GM18873 (cell line): ENCODE data around the gene KIF18B.
A peak's percentile ranks its signal among the peaks of the same experiment; 100 is the strongest.

Experiments used
- ATAC-seq: cut with Tn5 transposase; IDR thresholded peaks from one replicate; pipeline ENCODE4 v1.9.1; 2021; ENCODE audit warnings: mild to moderate bottlenecking, moderate library complexity, moderate number of reproducible peaks; ENCODE audit not compliant: unreplicated experiment, low FRiP score

Gene KIF18B

DNA sequence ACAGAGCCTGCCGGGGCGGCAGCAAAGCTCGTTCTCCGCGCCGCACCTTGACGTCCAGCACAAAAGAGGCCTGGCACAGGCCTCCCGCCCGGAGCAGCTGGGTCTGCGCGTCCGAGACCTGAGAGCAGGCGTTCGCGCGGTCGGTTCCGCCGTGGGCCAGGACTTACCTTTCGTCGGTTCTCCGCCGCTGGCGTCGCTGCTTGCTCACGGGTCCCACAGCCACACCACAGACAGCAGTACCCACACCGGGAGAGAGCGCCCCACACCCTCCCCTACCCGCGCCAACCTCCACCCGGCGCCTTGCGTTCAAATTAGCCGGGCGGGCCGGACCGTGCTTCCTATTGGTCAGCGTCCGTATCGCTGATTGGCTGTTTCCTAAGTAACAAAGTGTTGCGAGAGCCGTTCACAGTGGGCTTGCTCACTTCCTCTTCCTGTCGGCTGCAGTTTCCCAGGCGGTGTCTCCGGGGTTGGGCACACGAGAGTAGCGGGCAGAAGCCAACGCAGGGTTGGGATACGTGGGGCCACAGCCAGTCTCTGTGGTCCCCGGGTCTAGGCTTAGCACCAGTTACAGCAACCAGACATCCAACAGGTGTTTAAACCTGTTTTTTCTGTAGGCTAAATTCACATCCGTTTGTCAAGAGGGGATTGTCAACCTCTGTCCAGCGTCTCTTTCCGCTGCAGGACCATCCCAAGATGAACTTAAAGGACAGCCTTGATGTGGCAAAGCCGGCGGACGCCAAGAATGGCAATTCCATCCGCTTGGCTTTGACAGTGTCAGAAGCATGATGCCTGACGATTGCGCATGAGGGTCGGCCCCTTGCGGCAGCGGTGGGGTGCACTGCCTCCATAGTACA lies at the start of gene KIF18B:
KIF18B (minus strand) TSS at position 313 of the 854 bp plus-strand sequence. CDS start 11,429 bp downstream, outside the sequence.
- peak; percentile 90 for ATAC-seq

DNA sequence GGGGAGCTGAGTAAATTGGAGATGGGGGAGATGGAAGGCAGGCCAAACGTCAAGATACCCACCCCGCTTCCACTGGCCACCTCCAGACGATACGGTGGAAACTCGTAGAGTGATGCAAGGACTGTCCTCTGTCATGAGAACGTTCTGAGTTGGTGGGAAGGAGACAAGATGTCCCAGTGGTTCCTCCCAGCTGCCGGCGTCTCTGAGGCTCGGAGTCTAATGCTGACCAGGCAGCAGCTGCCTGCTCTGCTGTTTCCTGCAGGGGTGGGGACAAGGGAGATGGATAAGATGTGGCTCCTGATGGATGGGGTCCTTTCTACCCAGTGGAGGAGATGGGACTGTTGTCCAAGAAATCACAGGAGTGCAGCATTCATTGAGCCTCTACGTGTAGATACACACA lies 48.7 kb upstream of the KIF18B start:
- ATAC-seq = no peak

DNA sequence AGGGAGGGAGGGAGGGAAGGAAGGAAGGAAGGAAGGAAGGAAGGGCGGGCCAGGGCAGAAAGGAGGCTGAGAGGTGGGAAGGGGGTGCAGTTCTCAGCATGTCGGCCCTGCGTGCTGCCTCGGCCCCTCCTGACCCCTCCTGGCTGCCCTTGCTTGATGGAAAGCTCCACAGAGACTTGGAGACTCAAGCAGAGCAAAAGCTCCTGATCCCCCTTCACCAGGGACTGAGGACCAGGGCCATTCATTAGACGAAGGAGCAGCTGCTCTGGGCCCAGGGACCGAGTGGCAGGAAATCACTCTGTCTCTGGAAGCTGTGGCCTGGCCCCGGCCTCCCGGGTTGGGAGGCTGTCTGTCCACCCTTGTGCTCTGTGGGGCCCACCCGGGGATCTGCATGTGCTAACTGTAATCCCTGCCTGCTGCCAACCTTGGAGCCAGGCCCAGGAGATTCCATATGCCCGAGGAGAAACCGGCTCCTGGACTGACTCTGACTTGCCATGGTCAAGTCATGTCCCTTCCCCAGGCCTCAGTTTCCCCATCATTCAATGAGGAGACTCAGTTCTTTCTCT lies 47.9 kb upstream of the KIF18B start:
- ATAC-seq = no peak

DNA sequence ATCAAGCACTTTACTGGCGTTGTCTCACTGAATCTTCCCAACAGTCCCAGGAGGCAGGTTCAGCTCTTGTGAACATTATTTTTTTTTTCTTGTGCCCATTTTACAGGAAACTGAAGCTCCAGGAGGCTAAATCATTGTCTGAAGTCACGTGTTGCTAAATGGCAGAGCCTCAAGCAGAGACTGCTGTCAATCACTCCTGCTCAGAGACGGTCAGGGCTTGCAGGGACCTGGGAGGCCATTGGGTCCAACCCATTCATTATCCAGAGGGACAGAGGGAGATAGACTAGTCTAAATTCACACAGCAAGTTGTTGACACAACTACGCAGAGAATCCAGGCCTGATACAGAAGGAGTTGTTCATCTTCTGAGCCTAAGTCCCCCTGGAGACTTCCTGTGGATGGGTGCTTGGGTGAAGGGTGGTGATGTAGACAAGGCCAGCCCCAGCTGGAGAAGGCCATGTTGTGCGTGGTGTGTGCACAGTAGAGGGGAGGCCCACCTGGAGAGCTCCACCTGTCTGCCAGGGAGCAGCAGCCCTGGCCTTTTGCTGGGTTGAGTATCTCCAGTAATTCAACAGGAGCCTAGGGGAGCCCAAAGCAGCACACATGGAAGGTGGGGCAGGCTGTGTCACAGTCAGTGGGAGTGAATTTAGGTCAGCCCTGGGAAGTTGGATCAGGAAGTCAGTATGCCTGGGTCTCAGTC lies 44.8 kb upstream of the KIF18B start:
- no peak for ATAC-seq

DNA sequence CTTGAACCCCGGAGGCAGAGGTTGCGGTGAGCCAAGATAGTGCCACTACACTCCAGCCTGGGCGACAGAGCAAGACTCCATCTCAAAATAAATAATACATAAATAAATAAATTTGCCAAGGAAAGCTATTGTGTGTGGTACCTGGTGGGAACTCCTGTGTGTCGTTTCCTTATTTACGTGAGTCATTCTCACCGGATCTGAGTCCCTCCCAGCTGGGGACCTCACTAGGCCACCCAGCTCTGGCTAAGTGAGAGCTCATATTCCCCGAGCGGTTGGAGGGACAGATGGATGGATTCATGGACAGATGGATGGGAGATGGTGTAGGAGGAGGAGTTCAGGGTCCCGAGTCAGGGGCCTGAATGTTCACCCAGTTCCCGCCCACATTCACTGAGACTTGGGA lies 43.4 kb upstream of the KIF18B start:
- ATAC-seq = no peak

DNA sequence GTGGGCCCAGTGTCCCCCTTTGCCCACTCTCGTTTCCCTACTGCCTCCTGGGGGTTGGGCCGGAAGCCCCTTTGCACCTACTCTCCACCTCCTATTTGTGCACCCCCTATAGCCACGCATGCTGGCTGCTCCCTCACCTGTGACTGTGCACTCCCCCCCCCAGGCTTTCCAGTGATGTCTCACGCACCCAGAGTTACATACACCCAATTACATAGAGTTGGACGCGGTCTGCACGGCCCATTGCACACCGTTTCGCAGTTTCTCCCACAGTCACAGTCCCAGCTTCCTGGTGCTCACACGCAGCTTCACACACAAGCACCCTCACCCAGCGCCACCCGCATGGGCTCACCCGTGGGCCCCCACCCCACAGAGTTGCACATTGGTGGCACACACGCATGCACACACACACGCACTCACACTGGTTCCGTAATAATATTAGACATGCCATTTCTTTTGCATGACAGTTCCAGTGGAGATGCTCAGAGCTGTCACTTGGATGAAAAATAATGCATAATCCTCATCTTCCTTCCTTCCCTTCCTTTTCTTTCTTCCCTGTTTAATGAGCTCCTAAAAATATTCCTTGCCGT lies 42.1 kb upstream of the KIF18B start:
- no peak for ATAC-seq

DNA sequence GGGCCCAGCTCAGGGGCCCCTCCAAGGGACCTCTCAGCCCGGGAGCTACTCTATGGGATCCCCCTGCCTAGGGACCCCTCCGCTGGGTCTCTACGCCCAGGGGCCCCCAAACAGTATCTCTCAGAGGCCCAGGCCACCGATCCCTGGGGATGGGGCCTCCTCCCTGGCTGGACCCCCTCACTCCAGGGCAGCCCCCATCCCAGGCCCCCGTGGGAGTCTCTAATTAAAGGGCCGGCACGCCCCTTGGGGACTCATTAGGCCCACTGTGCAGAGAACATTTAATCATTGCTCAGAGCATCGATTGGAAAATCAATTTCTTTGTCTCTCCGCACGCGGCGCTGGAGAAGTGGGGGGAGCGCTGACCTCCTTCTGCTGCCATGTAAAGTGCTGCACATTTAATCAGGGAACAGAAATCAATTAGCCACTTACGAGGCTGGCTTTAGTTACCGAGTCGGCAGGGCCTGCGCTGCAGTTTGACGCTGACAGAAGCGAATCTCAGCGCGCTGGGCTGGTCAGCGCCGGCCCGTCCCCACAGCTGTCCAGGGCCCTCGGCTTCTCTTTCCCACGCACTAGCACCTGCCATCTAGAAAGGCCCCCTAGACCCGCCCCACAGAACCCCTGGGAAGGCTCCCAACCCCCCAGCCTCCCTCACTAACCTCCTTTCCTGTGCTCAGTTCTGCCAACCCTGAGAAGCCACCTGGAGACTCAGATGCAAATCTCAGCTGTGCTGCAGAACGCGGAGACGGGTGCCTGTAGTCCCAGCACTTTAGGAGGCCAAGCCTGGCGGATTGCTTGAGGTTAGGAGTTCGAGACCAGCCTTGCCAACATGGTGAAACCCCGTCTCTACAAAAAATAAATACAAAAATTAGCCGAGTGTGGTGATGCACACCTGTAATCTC lies 40.7 kb upstream of the KIF18B start:
- no peak for ATAC-seq

DNA sequence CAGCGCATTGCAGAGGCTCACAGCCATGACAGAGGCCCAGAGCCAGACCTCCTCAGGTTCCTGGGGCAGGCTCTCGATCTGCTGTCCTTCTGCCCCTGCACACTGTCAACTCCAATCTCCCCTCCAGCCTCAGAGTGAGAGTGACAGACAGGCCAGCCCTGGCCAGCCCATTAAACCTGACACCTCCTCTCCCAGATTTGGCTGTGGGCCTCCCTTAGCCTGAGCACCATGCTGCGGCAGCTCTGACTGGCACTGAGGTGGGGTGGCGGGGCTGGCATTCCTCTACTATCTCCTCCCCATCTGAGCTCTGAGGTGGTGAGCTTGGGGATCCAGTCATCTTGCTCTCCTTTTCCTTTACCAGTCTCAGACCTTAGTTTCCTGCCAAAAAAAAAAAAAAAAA lies 36.0 kb upstream of the KIF18B start:
- no peak for ATAC-seq

DNA sequence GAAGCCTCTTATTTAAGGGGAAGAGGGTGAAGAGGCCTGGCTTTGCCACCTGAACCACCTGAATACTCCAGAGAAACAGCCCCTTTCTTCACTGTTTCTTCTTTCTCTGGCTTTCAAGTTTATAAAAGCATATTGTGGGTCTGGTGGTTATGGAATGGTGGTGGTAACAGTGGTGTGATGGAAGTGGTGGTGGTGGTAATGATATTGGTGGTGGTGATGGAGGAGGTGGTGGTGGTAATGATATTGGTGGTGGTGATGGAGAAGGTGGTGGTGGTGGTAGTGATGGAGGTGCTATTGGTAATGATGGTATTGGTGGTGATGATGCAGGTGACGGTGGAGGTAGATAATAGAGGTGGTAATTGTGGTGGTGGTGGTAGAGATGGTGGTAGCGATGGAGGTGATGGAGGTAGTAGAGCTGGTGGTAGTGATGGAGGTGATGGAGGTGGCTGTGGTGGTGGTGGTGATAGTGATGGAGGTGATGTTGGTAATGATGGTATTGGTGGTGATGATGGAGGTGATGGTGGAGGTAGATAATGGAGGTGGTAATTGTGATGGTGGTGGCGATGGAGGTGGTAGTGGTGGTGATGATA lies 34.6 kb upstream of the KIF18B start:
- ATAC-seq = no peak

DNA sequence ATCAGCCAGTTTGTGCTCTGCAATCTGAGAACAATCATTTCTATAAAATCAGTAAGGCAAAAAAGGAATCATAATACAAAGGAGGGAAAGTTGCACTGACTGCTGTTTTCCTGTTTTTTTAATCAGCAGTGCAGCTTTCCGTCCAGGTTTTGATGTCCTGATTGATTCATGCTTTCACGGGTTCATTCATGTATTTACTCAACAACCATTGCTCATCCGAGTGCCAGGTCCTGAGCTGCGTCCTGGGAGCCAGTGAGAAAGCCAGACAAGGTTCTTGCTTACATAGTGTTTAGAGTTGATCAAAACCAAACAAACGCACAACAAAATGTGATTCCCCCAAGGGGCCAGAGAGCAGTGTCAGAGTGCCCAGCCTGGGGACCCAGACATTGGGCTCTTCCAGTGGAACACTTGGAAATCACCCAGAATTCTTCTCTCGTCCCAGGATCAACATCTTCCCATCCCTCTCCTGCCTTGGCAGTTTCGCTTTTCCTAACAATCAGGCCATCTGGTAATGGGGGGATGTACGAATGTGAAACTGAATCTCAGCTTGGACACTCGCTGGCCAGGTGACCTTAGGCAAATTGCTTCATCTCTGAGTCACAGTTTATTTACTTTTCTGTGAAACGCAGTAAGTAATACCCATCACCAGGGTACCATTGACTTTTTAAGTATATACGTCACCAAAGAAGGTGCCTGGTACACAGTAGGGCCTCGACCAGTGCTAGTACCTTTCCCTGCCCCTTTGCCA lies 33.8 kb upstream of the KIF18B start:
- ATAC-seq = no peak

DNA sequence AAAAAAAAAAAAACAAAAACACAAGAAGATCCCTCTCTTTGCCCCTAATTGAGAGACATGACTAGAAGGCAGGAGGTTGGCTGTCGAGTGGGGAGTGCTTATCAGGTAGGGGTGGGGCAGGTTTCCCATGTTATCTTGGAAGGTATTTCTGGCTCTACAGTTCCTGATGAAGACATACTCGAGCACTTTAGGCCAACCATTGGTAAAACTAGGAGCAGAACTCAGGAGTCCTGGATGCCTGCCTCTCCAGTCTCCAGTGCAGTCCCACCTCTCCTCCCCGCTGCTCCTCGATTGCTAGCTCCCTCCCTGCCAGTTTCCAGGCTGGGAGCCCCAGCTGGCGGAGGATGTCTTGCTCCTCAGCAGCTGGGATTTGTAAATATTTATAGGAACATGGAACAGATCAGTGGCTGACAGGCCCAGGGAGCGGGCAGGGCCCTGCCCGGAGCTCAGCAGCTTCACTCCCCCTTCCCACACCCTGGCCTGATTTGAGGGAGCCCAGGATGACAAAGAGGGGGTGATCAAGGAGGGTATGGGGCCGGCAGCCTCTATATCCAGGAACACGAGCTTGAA lies 31.9 kb upstream of the KIF18B start:
- no peak for ATAC-seq

DNA sequence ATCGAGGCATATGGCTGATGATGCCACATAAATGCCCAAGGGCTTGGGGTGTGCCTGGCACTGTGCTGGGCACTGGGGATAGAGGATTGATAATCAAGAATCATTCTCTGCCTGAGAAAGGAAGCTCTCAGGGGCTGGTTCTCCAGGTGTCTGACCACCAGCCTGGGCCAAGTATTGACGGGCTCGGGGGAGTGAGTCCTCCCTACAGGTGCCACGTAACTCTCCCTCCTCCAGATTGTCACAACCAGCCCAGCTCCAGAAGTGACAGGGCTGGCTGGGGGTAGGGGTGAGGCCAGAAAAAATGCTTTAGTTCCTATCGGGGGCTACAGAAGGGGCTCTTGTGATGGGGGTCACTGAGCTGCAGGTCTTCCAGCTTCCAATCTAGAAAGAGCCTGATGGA lies 31.2 kb upstream of the KIF18B start:
- no peak for ATAC-seq

DNA sequence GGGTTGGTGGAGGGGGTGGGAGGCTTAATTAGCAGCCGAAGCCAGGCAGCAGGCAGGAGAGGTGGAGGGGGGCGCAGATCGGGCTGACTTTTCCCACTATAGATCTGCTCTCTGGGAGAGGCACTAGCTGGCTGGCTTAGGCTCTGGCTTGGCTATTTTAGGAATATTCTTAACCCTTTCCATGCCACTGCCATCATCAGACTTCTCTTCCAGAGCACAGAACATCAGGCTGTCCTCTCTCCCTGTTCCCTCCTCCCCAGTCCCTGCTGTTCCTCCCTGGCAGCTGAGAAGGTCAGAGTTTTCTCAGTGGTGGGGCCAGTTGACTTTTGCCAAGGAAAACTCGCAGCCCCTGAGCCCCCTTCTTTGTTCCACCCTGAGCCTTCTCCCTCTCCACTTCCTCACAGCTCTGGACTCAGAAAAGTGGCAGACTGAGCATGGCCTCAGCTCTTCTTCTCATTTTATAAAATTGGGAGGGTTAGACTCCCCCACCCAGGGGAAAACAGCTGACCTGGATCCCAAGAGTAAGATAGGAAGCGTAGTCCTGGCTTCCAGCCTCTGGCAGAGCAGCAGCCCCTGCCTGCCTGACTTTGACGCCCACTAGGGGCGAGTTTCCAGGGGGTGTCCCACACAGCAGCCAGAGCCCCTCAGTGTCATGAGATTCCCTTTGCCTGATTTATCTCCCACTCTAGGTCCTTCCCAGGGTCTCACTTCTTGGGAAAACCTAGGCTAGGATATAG lies 30.4 kb upstream of the KIF18B start:
- ATAC-seq = no peak

DNA sequence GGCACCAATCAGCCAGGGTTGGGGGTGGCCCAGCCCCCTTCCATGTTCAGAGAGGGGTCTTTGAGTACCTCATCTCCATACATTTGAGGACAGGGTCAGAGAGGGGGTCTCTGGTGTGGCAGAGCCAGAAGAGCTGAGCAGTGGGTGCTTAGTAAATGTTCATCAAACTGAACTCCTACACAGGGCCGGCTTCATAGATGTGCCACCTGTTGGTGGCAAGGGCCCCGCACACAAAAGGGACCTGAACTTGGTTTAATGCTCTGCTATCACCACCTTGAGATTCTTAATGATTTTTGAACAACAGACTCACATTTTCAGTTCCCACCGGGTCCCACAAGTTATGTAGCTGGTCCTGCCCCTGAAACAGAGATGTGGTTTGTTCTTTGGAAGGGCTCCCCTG lies 29.5 kb upstream of the KIF18B start:
- no peak for ATAC-seq

DNA sequence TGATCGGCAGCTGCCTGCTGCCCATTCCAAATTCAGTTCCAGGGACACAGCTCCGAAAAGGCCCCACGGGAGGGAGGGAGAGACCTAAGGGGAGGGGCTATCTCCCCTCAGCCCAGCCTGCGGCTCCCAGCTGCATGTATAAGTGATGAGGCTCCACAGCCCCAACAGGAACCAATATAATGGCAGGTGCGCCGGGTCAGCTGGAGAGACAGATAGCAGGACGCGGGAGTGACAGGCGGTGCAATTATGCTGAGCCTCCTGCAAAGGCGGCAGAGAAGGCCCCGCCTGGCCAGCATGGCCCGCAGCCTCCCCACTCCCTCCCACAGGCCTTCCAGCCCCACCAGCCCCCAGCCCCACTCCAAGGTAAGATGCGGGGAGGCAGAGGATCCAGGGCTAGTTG lies 28.6 kb upstream of the KIF18B start:
- ATAC-seq = no peak

DNA sequence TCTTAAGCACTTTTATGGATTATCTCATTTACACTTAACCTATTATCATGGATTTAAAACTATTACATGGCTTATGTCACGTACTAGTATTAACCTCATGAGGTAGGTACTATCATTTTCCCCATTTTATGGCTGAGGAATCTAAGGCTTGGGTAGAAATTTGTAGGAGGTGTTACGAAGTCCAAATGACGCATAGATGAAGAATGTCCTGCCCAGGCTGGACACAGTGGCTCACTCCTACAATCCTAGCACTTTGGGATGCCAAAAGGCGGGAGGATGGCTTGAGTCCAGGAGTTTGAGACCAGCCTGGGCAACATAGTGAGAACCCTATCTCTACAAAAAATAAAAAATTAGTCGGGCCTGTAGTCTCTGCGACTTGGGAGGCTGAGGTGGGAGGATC lies 25.4 kb upstream of the KIF18B start:
- ATAC-seq = no peak

DNA sequence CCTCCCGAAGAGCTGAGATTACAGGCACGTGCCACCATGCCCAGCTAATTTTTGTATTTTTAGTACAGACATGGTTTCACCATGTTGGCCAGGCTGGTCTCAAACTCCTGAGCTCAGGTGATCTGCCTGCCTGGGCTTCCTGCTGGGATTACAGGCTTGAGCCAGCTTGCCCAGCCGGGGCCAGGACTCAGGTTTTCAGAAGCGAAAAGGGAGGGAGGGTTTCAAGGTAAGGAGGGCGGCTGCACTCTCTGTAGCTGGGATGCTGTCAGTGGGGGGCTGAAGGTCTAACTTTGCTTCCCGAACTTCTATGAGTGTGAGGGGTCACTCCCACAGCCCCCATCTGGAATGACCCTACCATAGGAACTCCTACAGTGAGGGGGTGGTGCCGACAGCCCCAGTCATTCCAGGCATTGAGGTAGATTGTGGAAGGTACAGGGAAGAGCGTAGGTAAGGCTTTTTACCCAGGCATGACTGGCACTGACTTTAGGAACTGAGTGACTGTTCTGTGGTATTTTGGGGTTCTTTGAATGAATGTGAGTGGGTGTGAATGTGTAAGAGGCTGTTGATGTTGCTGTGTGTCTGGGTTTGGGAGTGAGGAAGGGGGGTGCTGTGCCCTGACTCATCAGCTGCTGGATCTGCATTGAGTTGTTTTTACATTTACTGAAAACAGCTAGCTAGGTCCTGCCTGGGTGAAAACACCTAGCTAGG lies 24.4 kb upstream of the KIF18B start:
- ATAC-seq = no peak
